ENCODE measurements around the gene SERPINB11. TPM values are rescaled to one million over a fixed set of nuclear protein-coding genes. Genes with fewer than 3 reads are reported as not detected.
A peak's percentile ranks its signal among the peaks of the same experiment; 100 is the strongest.
"Not testable (repeated sequence)": the region's sequence is repeated elsewhere in the genome, so short reads cannot be mapped to it uniquely, and the experiment has no call there.

The SERPINB11 gene
- not detected in 2 replicates for total RNA-seq

GRCh38 chr18:63702660-63703059, at the start of gene SERPINB11:
SERPINB11 (plus strand) TSS chr18:63702960; CDS start chr18:63710194, 7,234 bp downstream.
- DNase-seq (ENCODE audit: low read depth in 2 of 2) = no peak

- not testable (repeated sequence) for DNase-seq (ENCODE audit: low read depth in 2 of 2)
These were observed 43.8 kb upstream of the SERPINB11 start for GRCh38 chr18:63658920-63659319.

- DNase-seq (ENCODE audit: low read depth in 2 of 2) = not testable (repeated sequence)
These were observed 41.0 kb upstream of the SERPINB11 start, which contains the start of gene SERPINB3 for GRCh38 chr18:63661750-63662149. SERPINB3 (minus strand) TSS chr18:63661893; CDS start chr18:63661216, 677 bp downstream.

- DNase-seq (ENCODE audit: low read depth in 2 of 2) = no peak
These were observed 38.2 kb upstream of the SERPINB11 start for GRCh38 chr18:63664571-63664970.

GRCh38 chr18:63676526-63677323, 26.0 kb upstream of the SERPINB11 start:
- no peak for DNase-seq (ENCODE audit: low read depth in 2 of 2)

- DNase-seq (ENCODE audit: low read depth in 2 of 2) = no peak
These were observed 25.1 kb upstream of the SERPINB11 start for GRCh38 chr18:63677500-63678225.

- DNase-seq (ENCODE audit: low read depth in 2 of 2) = no peak
These were observed 22.7 kb upstream of the SERPINB11 start for GRCh38 chr18:63679820-63680606.

GRCh38 chr18:63681449-63682340, 21.1 kb upstream of the SERPINB11 start:
- no peak for DNase-seq (ENCODE audit: low read depth in 2 of 2)

- peak in 1 of 2 donors; percentile 14 for DNase-seq (ENCODE audit: low read depth in 2 of 2)
These were observed 19.6 kb upstream of the SERPINB11 start for GRCh38 chr18:63683152-63683551.

- DNase-seq (ENCODE audit: low read depth in 2 of 2) = no peak
These were observed 18.9 kb upstream of the SERPINB11 start for GRCh38 chr18:63683890-63684289.

GRCh38 chr18:63684718-63685117, 18.0 kb upstream of the SERPINB11 start:
- DNase-seq (ENCODE audit: low read depth in 2 of 2) = no peak

- DNase-seq (ENCODE audit: low read depth in 2 of 2) = no peak
These were observed 15.9 kb upstream of the SERPINB11 start for GRCh38 chr18:63686871-63687270.

GRCh38 chr18:63689064-63689463, 13.7 kb upstream of the SERPINB11 start:
- no peak for DNase-seq (ENCODE audit: low read depth in 2 of 2)

- no peak for DNase-seq (ENCODE audit: low read depth in 2 of 2)
These were observed 5.6 kb upstream of the SERPINB11 start for GRCh38 chr18:63697097-63697660.

- no peak for DNase-seq (ENCODE audit: low read depth in 2 of 2)
These were observed 2.3 kb upstream of the SERPINB11 start for GRCh38 chr18:63700501-63700900.

- DNase-seq (ENCODE audit: low read depth in 2 of 2) = no peak
These were observed 808 bp upstream of the SERPINB11 start for GRCh38 chr18:63701952-63702351.

GRCh38 chr18:63705401-63705800, 2.6 kb downstream of the SERPINB11 start:
- DNase-seq (ENCODE audit: low read depth in 2 of 2) = no peak

GRCh38 chr18:63707816-63708215, 5.1 kb downstream of the SERPINB11 start:
- no peak for DNase-seq (ENCODE audit: low read depth in 2 of 2)

- DNase-seq (ENCODE audit: low read depth in 2 of 2) = peak in 1 of 2 donors; percentile 53
These were observed 5.9 kb downstream of the SERPINB11 start for GRCh38 chr18:63708650-63709049.

All from lung microvascular endothelial cell (primary cell).